IPS-18a (cell line): ENCODE measurements around the gene ASB5.

Experiments
- H3K27ac ChIP-seq: one replicate; pipeline ENCODE4 v1.5.1; 2013; ENCODE audit warnings: low read length
- H3K27me3 ChIP-seq: one replicate; pipeline ENCODE4 v1.6.1; 2013; ENCODE audit warnings: mild to moderate bottlenecking, low read length; ENCODE audit not compliant: control insufficient read depth, insufficient read depth
- H3K36me3 ChIP-seq: one replicate; pipeline ENCODE4 v1.6.1; 2013; ENCODE audit warnings: low read depth, low read length; ENCODE audit not compliant: control insufficient read depth
- H3K4me1 ChIP-seq: one replicate; pipeline ENCODE4 v1.6.1; 2013; ENCODE audit warnings: low read depth, low read length; ENCODE audit not compliant: control insufficient read depth
- H3K4me3 ChIP-seq: one replicate; pipeline ENCODE4 v1.5.1; 2013; ENCODE audit warnings: low read length
- H3K9ac ChIP-seq: one replicate; pipeline ENCODE4 v1.6.1; 2013; ENCODE audit warnings: mild to moderate bottlenecking, low read length, moderate library complexity
- H3K9me3 ChIP-seq: one replicate; pipeline ENCODE4 v1.6.1; 2013; ENCODE audit warnings: low read depth, low read length; ENCODE audit not compliant: control insufficient read depth

ASB5 gene

DNA sequence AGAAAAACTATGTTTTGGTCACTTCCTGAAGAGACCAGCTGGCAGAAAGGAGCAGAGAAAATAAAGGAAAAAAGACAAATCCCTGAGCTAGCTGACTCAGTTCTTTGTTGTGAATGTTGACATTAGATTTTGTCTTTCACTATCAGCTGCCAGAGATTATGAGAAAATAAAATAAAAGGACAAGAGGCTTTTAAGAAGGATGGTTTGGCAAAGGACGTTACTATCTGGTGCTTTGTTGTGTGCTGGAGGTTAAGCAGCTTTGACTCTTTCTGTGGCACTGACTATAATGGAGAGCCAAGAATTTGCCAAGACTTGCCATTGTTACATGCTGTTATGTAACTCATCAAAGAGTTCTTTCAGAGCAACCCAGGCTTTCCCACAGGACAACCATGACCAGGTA is 12.1 kb downstream of the ASB5 start:
- Histone ChIP-seq H3K36me3 (no peaks in the 10 kb centered on the region), H3K4me1 (no peaks in the 10 kb centered on the region), H3K27me3 (no peaks in the 10 kb centered on the region), H3K4me3 (no peak overlapping the region), H3K27ac (no peak overlapping the region), H3K9ac (no peak overlapping the region), H3K9me3 (no peaks in the 10 kb centered on the region)

DNA sequence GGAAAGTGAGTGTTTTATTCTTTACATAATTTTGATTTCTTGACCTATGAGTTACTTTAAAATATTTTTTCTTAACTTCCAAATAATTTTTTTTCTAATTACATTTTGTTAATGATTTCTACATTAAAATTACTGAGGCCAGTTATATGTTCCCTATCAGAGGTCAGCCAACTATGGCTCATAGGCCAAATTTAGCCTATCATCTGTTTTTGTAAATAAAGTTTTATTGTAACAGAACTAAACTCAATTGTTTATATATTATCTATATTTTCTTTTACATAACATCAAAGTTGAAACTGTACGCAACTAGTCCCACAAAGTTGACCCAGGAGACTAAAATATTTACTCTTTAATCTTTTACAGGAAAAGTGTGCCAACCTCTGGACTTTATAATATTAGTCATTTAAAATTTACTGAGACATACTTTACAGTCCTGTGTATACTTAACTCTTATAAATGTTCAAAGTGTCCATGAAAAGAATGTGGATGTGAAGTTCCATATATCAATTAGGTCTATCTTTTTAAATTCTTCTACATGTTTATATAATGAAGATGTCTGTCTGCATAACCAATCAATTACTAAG is 26.2 kb downstream of the ASB5 start:
- H3K4me3 ChIP-seq = no peak overlapping the region
- no peaks in the 10 kb centered on the region for H3K9me3 ChIP-seq
- no peak overlapping the region for H3K9ac ChIP-seq
- no peaks in the 10 kb centered on the region for H3K4me1 ChIP-seq
- H3K27ac ChIP-seq = no peak overlapping the region
- no peaks in the 10 kb centered on the region for H3K27me3 ChIP-seq
- H3K36me3 ChIP-seq = no peaks in the 10 kb centered on the region

DNA sequence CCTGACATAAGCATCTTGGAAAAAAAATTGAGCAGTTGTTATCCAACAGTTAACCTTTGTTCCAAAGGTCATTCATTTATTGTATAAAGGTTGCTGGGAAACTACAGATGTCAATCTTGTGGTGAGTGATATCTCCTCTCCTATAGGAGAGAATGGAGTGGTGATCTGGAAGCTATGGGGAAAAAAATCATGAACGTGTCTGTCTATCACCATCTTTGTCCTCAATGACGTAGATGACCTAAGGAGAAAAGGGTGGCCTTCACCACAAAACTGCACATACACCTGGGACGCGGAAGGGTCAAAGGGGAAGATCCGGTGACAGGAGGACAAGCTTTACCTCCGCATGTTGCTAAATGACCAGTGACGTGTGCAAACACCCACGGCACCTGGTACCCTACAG is 27.3 kb downstream of the ASB5 start:
- H3K36me3 ChIP-seq = no peaks in the 10 kb centered on the region
- no peak overlapping the region for H3K4me3 ChIP-seq
- no peak overlapping the region for H3K27ac ChIP-seq
- no peaks in the 10 kb centered on the region for H3K4me1 ChIP-seq
- H3K9ac ChIP-seq = no peak overlapping the region
- H3K9me3 ChIP-seq = no peaks in the 10 kb centered on the region
- H3K27me3 ChIP-seq = no peaks in the 10 kb centered on the region

DNA sequence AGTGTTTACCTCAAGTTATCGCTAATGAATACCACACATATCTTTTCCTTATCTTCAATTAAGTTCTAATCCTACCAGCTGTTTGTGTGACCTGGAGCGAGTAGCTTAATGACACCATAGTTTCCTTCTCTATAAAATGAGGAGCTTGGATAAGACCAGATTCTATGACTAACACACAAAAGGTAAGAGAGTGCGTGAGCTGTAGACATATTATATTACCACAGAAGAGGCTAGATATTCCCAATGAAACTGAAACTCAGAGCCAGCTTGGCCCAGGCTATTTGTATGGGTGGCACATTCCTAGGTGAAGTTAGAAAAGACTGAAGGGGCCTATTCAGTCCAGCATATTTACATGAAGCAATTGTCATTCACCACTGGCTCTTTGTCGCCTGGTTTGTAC is 30.2 kb downstream of the ASB5 start:
- H3K9me3 ChIP-seq = no peaks in the 10 kb centered on the region
- H3K27ac ChIP-seq = no peak overlapping the region
- no peaks in the 10 kb centered on the region for H3K27me3 ChIP-seq
- no peak overlapping the region for H3K9ac ChIP-seq
- no peak overlapping the region for H3K4me3 ChIP-seq
- H3K4me1 ChIP-seq = no peaks in the 10 kb centered on the region
- no peaks in the 10 kb centered on the region for H3K36me3 ChIP-seq

DNA sequence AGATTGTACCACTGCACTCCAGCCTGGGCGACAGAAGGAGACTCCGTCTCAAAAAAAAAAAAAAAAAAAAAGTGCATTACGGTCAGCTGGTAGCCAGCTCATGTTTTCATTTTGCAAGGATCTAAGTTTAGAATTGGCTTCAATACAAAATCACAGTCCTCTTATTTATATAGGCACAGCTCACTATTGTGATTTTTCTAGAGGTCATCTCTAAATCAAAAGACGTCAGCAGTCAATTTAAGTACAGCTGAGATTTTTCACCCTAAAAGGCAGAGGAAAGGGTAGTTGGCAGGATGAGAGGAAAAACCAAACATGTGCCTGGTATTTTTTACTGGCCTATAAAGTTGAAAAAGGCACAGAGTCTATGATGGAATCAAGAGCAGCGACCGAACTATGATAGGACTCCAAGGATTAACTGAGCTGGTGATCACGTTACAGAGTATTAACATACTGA is 30.8 kb downstream of the ASB5 start:
- H3K9me3 ChIP-seq = no peaks in the 10 kb centered on the region
- H3K4me1 ChIP-seq = no peaks in the 10 kb centered on the region
- no peaks in the 10 kb centered on the region for H3K36me3 ChIP-seq
- H3K27me3 ChIP-seq = no peaks in the 10 kb centered on the region
- no peak overlapping the region for H3K4me3 ChIP-seq
- H3K27ac ChIP-seq = no peak overlapping the region
- H3K9ac ChIP-seq = no peak overlapping the region

DNA sequence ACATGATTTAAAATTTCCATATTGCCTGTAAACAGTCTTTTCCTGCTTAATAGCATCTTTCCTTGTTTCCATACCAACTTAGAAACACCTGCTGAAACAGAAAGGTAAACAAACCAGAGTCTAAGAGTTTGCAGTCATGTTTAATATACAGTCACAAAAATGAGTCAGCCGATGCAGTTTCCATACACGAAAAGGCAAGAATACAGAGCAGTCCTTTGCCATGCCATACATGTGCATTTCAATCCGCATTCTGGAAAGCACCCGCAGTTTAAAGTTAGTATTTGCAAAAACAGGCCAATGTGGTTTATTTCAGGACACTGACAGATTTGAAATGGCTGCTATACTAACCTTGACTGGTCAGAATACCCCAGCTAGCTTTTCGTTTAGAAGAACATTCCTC is 32.1 kb downstream of the ASB5 start:
- no peak overlapping the region for H3K4me3 ChIP-seq
- H3K9me3 ChIP-seq = no peaks in the 10 kb centered on the region
- no peaks in the 10 kb centered on the region for H3K36me3 ChIP-seq
- H3K27ac ChIP-seq = no peak overlapping the region
- no peaks in the 10 kb centered on the region for H3K4me1 ChIP-seq
- H3K9ac ChIP-seq = no peak overlapping the region
- no peaks in the 10 kb centered on the region for H3K27me3 ChIP-seq

DNA sequence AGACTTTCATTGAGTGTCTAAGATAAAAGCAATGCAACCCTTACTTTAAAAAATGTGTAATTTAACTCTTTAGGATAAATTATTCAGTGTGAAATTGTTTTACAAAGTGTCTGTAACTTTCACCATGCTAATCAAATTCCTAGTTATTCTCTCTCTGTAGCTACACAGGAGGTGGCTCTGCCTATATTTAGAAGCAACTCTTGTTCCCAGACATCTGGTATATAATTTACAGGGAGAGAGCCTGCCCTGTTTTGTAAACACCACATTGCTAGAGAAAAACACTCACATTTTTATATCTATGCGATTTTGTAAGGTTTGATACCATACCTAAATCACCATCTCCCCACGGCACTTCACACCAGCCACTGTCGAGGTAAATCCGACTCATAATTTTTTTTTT is 38.2 kb downstream of the ASB5 start:
- Histone ChIP-seq H3K4me1 (no peaks in the 10 kb centered on the region), H3K9me3 (no peaks in the 10 kb centered on the region), H3K27ac (no peak overlapping the region), H3K27me3 (no peaks in the 10 kb centered on the region), H3K36me3 (no peaks in the 10 kb centered on the region), H3K9ac (no peak overlapping the region), H3K4me3 (no peak overlapping the region)

DNA sequence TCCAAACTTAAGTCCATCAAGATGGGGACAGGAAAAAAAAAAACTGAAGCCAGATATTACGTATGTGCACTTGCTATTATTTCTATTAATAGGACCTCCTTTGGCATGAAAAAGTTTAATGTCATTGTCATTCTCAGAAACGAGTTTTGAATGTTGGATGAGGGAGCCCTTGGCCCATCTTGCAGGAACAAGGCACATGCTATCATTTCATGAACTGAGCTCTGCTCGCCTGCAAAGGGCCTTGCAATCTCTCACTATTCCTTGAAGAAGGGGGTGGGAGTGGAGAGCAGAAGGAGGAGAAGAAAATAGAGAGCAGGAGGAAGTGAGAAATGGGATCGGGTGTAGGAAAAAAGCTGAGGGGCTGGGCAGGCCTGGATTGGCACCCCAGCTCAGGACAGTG is 39.4 kb downstream of the ASB5 start:
- Histone ChIP-seq H3K4me1 (no peaks in the 10 kb centered on the region), H3K9ac (no peak overlapping the region), H3K4me3 (no peak overlapping the region), H3K9me3 (no peaks in the 10 kb centered on the region), H3K27ac (no peak overlapping the region), H3K36me3 (no peaks in the 10 kb centered on the region), H3K27me3 (no peaks in the 10 kb centered on the region)

DNA sequence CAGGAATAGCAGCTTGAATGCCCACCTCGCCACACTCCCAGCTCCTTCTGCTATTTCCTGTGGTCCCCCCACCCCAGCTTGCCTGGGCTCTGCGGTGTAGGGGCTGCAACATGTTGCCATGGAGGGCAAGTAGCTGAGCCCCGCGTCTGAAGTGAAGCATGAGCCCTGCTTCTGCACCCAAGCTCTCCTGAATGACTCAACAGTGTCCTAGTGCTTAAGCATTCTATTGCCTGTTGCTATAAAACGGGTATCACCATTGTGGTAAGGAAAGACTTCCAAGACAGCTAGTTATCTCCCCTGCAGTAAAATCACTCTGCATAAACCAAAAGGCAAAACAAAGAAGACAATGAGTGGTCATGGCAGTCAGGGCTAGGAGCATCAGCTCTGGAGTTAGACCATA is 42.3 kb downstream of the ASB5 start:
- Histone ChIP-seq H3K4me1 (no peaks in the 10 kb centered on the region), H3K9me3 (no peaks in the 10 kb centered on the region), H3K36me3 (no peaks in the 10 kb centered on the region), H3K9ac (no peak overlapping the region), H3K27me3 (no peaks in the 10 kb centered on the region), H3K27ac (no peak overlapping the region), H3K4me3 (no peak overlapping the region)

DNA sequence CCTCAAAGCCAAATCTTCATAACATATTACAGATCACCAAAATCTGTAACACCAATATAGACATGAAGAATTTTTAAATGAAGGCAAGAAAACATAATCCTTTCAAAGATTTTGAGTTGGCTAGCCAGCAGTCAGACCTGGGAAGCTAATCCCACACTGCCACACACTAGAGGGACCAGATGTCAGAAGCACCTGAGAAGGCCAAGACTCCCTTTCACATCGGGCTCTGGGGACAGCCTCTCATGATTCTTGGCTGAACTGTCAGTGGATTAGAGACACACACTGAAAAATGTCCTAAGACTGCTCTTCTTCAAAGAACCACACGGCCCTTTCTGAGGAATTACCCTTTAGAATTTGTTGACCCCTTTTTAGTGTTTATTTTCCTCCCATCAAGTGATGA is 45.5 kb downstream of the ASB5 start:
- H3K4me1 ChIP-seq = no peaks in the 10 kb centered on the region
- no peak overlapping the region for H3K9ac ChIP-seq
- H3K36me3 ChIP-seq = no peaks in the 10 kb centered on the region
- H3K9me3 ChIP-seq = no peaks in the 10 kb centered on the region
- no peaks in the 10 kb centered on the region for H3K27me3 ChIP-seq
- H3K27ac ChIP-seq = no peak overlapping the region
- no peak overlapping the region for H3K4me3 ChIP-seq

DNA sequence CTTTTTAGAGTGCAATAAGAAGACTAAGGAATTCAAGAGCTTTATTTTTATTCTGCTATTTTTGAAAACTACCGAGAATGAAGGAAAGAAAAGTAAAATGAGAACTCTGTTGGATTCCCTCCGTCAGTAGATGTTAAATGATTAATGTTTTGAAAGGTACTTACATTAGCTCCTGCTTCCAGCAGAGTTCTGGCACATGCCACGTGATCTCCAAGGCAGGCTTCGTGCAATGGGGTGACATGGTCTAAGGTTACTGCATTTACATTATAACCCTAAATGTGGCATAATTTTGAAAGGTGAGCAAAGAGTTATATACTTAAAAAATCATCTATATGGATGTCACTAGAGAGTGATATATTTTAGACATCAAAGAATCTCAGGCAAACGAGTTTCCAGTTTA is 46.9 kb downstream of the ASB5 start:
- Histone ChIP-seq H3K27me3 (no peaks in the 10 kb centered on the region), H3K9ac (no peak overlapping the region), H3K4me1 (no peaks in the 10 kb centered on the region), H3K4me3 (no peak overlapping the region), H3K9me3 (no peaks in the 10 kb centered on the region), H3K27ac (no peak overlapping the region), H3K36me3 (no peaks in the 10 kb centered on the region)

DNA sequence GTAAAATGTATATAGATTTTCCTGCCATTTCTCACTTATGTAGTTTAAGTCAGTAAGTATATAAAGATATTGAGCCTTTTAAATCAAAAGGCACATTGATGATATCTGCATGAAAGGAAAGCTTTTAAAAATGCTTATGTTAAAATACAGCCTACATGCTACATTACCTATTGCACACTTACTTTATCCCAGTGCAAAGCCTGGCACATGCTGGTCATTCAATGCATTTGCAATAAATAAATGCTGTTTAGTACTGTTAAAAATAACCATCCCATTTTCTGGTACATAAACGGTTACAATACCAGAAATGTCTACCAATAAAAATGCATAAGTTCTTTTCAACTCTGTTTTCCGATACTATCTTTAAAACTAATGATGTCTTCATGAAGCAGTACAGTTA is 51.5 kb downstream of the ASB5 start:
- Histone ChIP-seq H3K9ac (no peak overlapping the region), H3K27me3 (no peaks in the 10 kb centered on the region), H3K4me3 (no peak overlapping the region), H3K4me1 (no peaks in the 10 kb centered on the region), H3K9me3 (no peaks in the 10 kb centered on the region), H3K36me3 (no peaks in the 10 kb centered on the region), H3K27ac (no peak overlapping the region)
